ENCODE data around the gene RNPEP. TPM values are rescaled to one million over a fixed set of nuclear protein-coding genes. Genes with fewer than 3 reads are reported as not detected.
"Not testable (repeated sequence)": the region's sequence is repeated elsewhere in the genome, so short reads cannot be mapped to it uniquely, and the experiment has no call there.

RNPEP gene
- total RNA-seq, 2 donors from 2014 or later: 22.4 to 26.1 TPM

GRCh38 chr1:202016022-202016810 lies 33.8 kb downstream of the RNPEP start:
- Histone ChIP-seq H3K27me3 (no peaks in the 10 kb centered on the region), H3K9me3 (no peaks in the 10 kb centered on the region), H3K4me1 (peaks cover 0 to 7% of the 10 kb centered on the region in 2 donors), H3K4me3 (no peak overlapping the region), H3K36me3 (no peaks in the 10 kb centered on the region), H3K27ac (no peak overlapping the region)
- no peak for DNase-seq (ENCODE audit: low spot score)
- TF ChIP-seq CTCF (IDR thresholded peaks at IDR 0.05): no peak

- Histone ChIP-seq H3K4me3 (no peak overlapping the region), H3K27ac (no peak overlapping the region), H3K36me3 (no peaks in the 10 kb centered on the region), H3K27me3 (no peaks in the 10 kb centered on the region), H3K9me3 (no peaks in the 10 kb centered on the region), H3K4me1 (peaks cover 0 to 7% of the 10 kb centered on the region in 2 donors)
- DNase-seq (ENCODE audit: low spot score): no peak
- no peak for TF ChIP-seq CTCF (IDR thresholded peaks at IDR 0.05)
Measured at GRCh38 chr1:202016811-202017748, 34.6 kb downstream of the RNPEP start.

GRCh38 chr1:202017749-202018467 lies 35.5 kb downstream of the RNPEP start:
- Histone ChIP-seq H3K4me1 (peaks cover 0 to 7% of the 10 kb centered on the region in 2 donors), H3K4me3 (no peak overlapping the region), H3K9me3 (no peaks in the 10 kb centered on the region), H3K27me3 (no peaks in the 10 kb centered on the region), H3K27ac (no peak overlapping the region), H3K36me3 (no peaks in the 10 kb centered on the region)
- DNase-seq (ENCODE audit: low spot score): no peak
- no peak for TF ChIP-seq CTCF (IDR thresholded peaks at IDR 0.05)

GRCh38 chr1:202018468-202019234 lies 36.2 kb downstream of the RNPEP start:
- no peaks in the 10 kb centered on the region for H3K36me3 ChIP-seq
- H3K4me3 ChIP-seq: no peak overlapping the region
- H3K9me3 ChIP-seq: no peaks in the 10 kb centered on the region
- peaks cover 0 to 7% of the 10 kb centered on the region in 2 donors for H3K4me1 ChIP-seq
- no peak for TF ChIP-seq CTCF (IDR thresholded peaks at IDR 0.05)
- no peak for DNase-seq (ENCODE audit: low spot score)
- H3K27ac ChIP-seq: no peak overlapping the region
- H3K27me3 ChIP-seq: no peaks in the 10 kb centered on the region

GRCh38 chr1:202019235-202019558 lies 36.7 kb downstream of the RNPEP start:
- not testable (repeated sequence) for H3K4me1 ChIP-seq; H3K27ac ChIP-seq; H3K27me3 ChIP-seq; H3K36me3 ChIP-seq; DNase-seq (ENCODE audit: low spot score); H3K4me3 ChIP-seq; H3K9me3 ChIP-seq
